GM12878 (cell line): ENCODE measurements around the gene UXT. TPM values are rescaled to one million over a fixed set of nuclear protein-coding genes. Genes with fewer than 3 reads are reported as not detected.

Experiments
- ATAC-seq: fragments of 200-7000 bp; cut with Tn5 transposase; 3 replicates; pipeline ENCODE4 v1.9.1; 2020; ENCODE audit warnings: mild to moderate bottlenecking, moderate library complexity
- BruUV-seq: library from RNA; stranded (reverse); fragments of 400-500 nt; replicated peaks from 2 replicates; lab custom pipeline; 2021; lab: Mats Ljungman, UMichigan
- CTCF ChIA-PET: fragments of 300-600 bp; sonication (Branson Sonifier 250); formaldehyde crosslinking; extraction: SDS; loops from one replicate; lab custom pipeline; 2021; ENCODE audit warnings: inconsistent platforms; lab: Yijun Ruan, JAX
- POLR2A ChIA-PET: fragments of 350-600 bp; formaldehyde crosslinking; extraction: SDS; loops from one replicate; lab custom pipeline; 2021; ENCODE audit warnings: inconsistent platforms; lab: Charles Lee
- RAD21 ChIA-PET: fragments of 300-600 bp; sonication (Branson Sonifier 250); formaldehyde crosslinking; loops from one replicate; lab custom pipeline; 2023; ENCODE audit warnings: antibody characterized with exemption; ENCODE audit not compliant: unreplicated experiment; lab: Charles Lee
- SMC1A ChIA-PET: fragments of 300-600 bp; sonication (Branson Sonifier 250); formaldehyde crosslinking; loops from one replicate; lab custom pipeline; 2023; ENCODE audit not compliant: unreplicated experiment, uncharacterized antibody; lab: Charles Lee
- DNase-seq: peaks from one replicate; pipeline ENCODE4 v3.0.0-alpha.2; 2011; ENCODE audit warnings: low read depth, low spot score
- FAIRE-seq: peaks from 3 replicates; lab custom pipeline; 2011; peaks lifted over from hg19 to GRCh38; lab: Jason Lieb, UNC
- H2AFZ ChIP-seq: 2 replicates; pipeline ENCODE4 v1.6.0; 2011; ENCODE audit warnings: low read depth, low read length, control low read depth; ENCODE audit not compliant: control insufficient read depth
- H3K27ac ChIP-seq: 2 replicates; pipeline ENCODE4 v1.5.1; 2011; ENCODE audit warnings: control low read depth; ENCODE audit not compliant: control insufficient read depth, insufficient read depth
- H3K27me3 ChIP-seq, 2 experiments: replicated peaks in 1 of 2; 2 replicates each; pipeline versions ENCODE4 v1.6.0 to v1.6.1; 2011; ENCODE audit warnings: low read length in 1 of 2; ENCODE audit not compliant: control insufficient read depth in 2 of 2, insufficient read depth in 2 of 2
- H3K36me3 ChIP-seq, 2 experiments: 2 replicates each; pipeline ENCODE4 v1.5.1; 2011; ENCODE audit warnings: low read length in 1 of 2; ENCODE audit not compliant: control insufficient read depth in 2 of 2, insufficient read depth in 2 of 2
- H3K4me1 ChIP-seq: 2 replicates; pipeline ENCODE4 v1.6.1; 2011; ENCODE audit warnings: mild to moderate bottlenecking, low read length, moderate library complexity, mixed read lengths; ENCODE audit not compliant: control insufficient read depth, insufficient read depth
- H3K4me2 ChIP-seq: 2 replicates; pipeline ENCODE4 v1.6.0; 2011; ENCODE audit warnings: control low read depth; ENCODE audit not compliant: control insufficient read depth, insufficient read depth
- H3K4me3 ChIP-seq: fragments of 200-600 bp; sonication (generic); 2 replicates; pipeline ENCODE4 v1.5.1; 2016
- H3K79me2 ChIP-seq: 2 replicates; pipeline ENCODE4 v1.6.0; 2011; ENCODE audit warnings: low read length; ENCODE audit not compliant: control insufficient read depth, insufficient read depth
- H3K9ac ChIP-seq: 2 replicates; pipeline ENCODE4 v1.8.0; 2011; ENCODE audit warnings: low read length, control low read depth, mixed read lengths; ENCODE audit not compliant: control insufficient read depth, insufficient read depth
- H3K9me3 ChIP-seq: replicated peaks from 3 replicates; pipeline ENCODE4 v1.5.1; 2011; ENCODE audit warnings: mild to moderate bottlenecking, low read length; ENCODE audit not compliant: control insufficient read depth, insufficient read depth
- H4K20me1 ChIP-seq: 2 replicates; pipeline ENCODE4 v1.6.0; 2011; ENCODE audit not compliant: control insufficient read depth, insufficient read depth
- BCL11A ChIP-seq: IDR thresholded peaks from 2 replicates; pipeline ENCODE4 v1.6.1; 2011; ENCODE audit warnings: low read depth, low read length
- LARP7 ChIP-seq: fragments of 450-650 bp; IDR thresholded peaks from 2 replicates; pipeline ENCODE4 v1.6.1; 2017; ENCODE audit warnings: mild to moderate bottlenecking
- MEF2B ChIP-seq: fragments of 450-650 bp; IDR thresholded peaks from 2 replicates; pipeline ENCODE4 v1.6.1; 2018; ENCODE audit warnings: mild to moderate bottlenecking, moderate library complexity; ENCODE audit not compliant: partially characterized antibody, poor library complexity, severe bottlenecking
- NFYB ChIP-seq: IDR thresholded peaks from 2 replicates; pipeline ENCODE4 v1.6.1; 2011; ENCODE audit warnings: low read depth, mild to moderate bottlenecking, low read length, improper control_type of control experiment, moderate library complexity; ENCODE audit not compliant: insufficient read depth
- NRF1 ChIP-seq: conservative IDR thresholded peaks from 2 replicates; pipeline ENCODE4 v1.6.1; 2011; ENCODE audit warnings: mild to moderate bottlenecking, low read depth, low read length, improper control_type of control experiment
- PAX8 ChIP-seq: fragments of 450-650 bp; IDR thresholded peaks from 2 replicates; pipeline ENCODE4 v1.6.1; 2017; ENCODE audit warnings: mild to moderate bottlenecking, moderate library complexity
- SKIL ChIP-seq: fragments of 450-650 bp; IDR thresholded peaks from 2 replicates; pipeline ENCODE4 v1.6.1; 2017; ENCODE audit warnings: mild to moderate bottlenecking, low read depth, inconsistent platforms; ENCODE audit not compliant: poor library complexity, severe bottlenecking
- SREBF2 ChIP-seq: IDR thresholded peaks from 2 replicates; pipeline ENCODE4 v1.6.1; 2012; ENCODE audit warnings: mild to moderate bottlenecking, low read length
- ZBTB40 ChIP-seq: fragments of 450-650 bp; IDR thresholded peaks from 2 replicates; pipeline ENCODE4 v1.6.1; 2016; ENCODE audit warnings: mild to moderate bottlenecking, moderate library complexity, borderline replicate concordance
- ZNF217 ChIP-seq: fragments of 450-650 bp; IDR thresholded peaks from 2 replicates; pipeline ENCODE4 v1.6.1; 2017; ENCODE audit warnings: antibody characterized with exemption, mild to moderate bottlenecking
- WGBS: methylation state at CpG from one replicate; pipeline ENCODE4 v1.1.6; 2016; ENCODE audit warnings: low lambda C conversion rate; ENCODE audit not compliant: insufficient replicate concordance, insufficient coverage; ENCODE audit errors: missing lambda C conversion rate; 5-methylcytosine and 5-hydroxymethylcytosine counted together
- in situ Hi-C: fragments of 300-500 bp; cut with MboI; formaldehyde crosslinking; loops from 9 replicates; pipeline ENCODE4 v1.14.3; 2018; ENCODE audit warnings: mixed read lengths
- intact Hi-C: fragments of 100-400 bp; cut with micrococcal nuclease; formaldehyde crosslinking; loops from one replicate; pipeline ENCODE4 v1.14.2; 2022; ENCODE audit not compliant: unreplicated experiment
- polyA plus RNA-seq, 11 experiments: library from polyadenylated mRNA; depleted of rRNA in 4 of 11; unstranded in 6 of 11; stranded (reverse) in 5 of 11; fragments of >200 nt; fragmentation: Nextera tagmentation in 4 of 11; fragmentation: Illumina TruSeq in 1 of 11; extraction: Ambion mirVana in 4 of 11; extraction: Trizol in 1 of 11; gene quantifications; 1 replicate in 1 of 11; 2 replicates in 10 of 11; pipeline versions ENCODE4 v1.2.1 to v1.2.3, GENCODE V29; 2011 to 2016; ENCODE audit warnings: inconsistent platforms in 2 of 11, missing spikeins in 2 of 11, low read depth in 1 of 11
- total RNA-seq, 4 experiments: library from RNA; depleted of rRNA in 3 of 4; stranded (reverse); fragments of >200 nt in 3 of 4; fragmentation: Illumina TruSeq in 1 of 4; extraction: Trizol in 1 of 4; gene quantifications; 2 replicates each; pipeline versions ENCODE4 v1.2.1 to v1.2.3, GENCODE V29; 2013 to 2021
- TF ChIP-seq, protein P1 (sequence below): IDR thresholded peaks from 2 replicates; pipeline ENCODE4 v1.6.1; 2012; ENCODE audit warnings: low read length, inconsistent platforms

Gene UXT
- total and polyA plus RNA-seq, 10 of the 15 experiments (the other 5 are each of a cell fraction or from before 2014, with no cell fraction given) = 105 to 245 (median 206) TPM

GRCh38 chrX:47658301-47658683 is 688 bp downstream of the UXT start:
- RAD21 ChIA-PET = no interaction called here
- CTCF ChIA-PET = no interaction called here
- Histone ChIP-seq H4K20me1 (no peaks in the 10 kb centered on the region), H3K79me2 (peaks cover 11% of the 10 kb centered on the region), H3K36me3 (peaks cover 2 to 11% of the 10 kb centered on the region in 2 experiments; a peak in 3 of 4 replicates), H3K4me1 (no peaks in the 10 kb centered on the region), H3K9me3 (no peaks in the 10 kb centered on the region), H3K27me3 (no peaks in the 10 kb centered on the region), H3K4me3 (peak overlapping the region; percentile 65), H3K27ac (peak overlapping the region; percentile 68), H3K9ac (peak overlapping the region; percentile 50), H2AFZ (no peak overlapping the region), H3K4me2 (peak overlapping the region; percentile 26)
- WGBS = 35% methylated on average over 13 of the region's 13 CpGs
- BruUV-seq = TSS peak; percentile 66
- no peak for DNase-seq
- intact Hi-C loops = loop anchor here (1.0 to 5.0 kb wide), 3 partner anchors 8 to 369 kb away; partner anchors contain the start of genes ELK1 and ZNF81
- no peak for FAIRE-seq
- POLR2A ChIA-PET = no interaction called here
- in situ Hi-C loops = loop anchor here (10.0 kb wide), 1 partner anchor 463 kb away; the partner anchor contains the start of gene UBA1
- no peak for ATAC-seq
- TF ChIP-seq LARP7 = 0 out of 2 replicates have a peak, but pooled peaks have one; percentile 0
- TF ChIP-seq NFYB = 0 out of 2 replicates have a peak, but pooled peaks have one; percentile 13
- TF ChIP-seq PAX8 = 0 out of 2 replicates have a peak, but pooled peaks have one; percentile 43
- peak; percentile 47 for TF ChIP-seq NRF1
- TF ChIP-seq, protein P1, sequence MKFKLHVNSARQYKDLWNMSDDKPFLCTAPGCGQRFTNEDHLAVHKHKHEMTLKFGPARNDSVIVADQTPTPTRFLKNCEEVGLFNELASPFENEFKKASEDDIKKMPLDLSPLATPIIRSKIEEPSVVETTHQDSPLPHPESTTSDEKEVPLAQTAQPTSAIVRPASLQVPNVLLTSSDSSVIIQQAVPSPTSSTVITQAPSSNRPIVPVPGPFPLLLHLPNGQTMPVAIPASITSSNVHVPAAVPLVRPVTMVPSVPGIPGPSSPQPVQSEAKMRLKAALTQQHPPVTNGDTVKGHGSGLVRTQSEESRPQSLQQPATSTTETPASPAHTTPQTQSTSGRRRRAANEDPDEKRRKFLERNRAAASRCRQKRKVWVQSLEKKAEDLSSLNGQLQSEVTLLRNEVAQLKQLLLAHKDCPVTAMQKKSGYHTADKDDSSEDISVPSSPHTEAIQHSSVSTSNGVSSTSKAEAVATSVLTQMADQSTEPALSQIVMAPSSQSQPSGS = no peak
- no peak for TF ChIP-seq MEF2B
- 0 out of 2 replicates have a peak, but pooled peaks have one; percentile 35 for TF ChIP-seq ZNF217
- peak; percentile 10 for TF ChIP-seq SKIL
- TF ChIP-seq SREBF2 = no peak
- TF ChIP-seq ZBTB40 = 0 out of 2 replicates have a peak, but pooled peaks have one; percentile 24
- no peak for TF ChIP-seq BCL11A
- SMC1A ChIA-PET = no interaction called here
